Stimulated activated naive CD8-positive, alpha-beta T cell treated with anti-CD3 and anti-CD28 coated beads, Interleukin-15, Interleukin-2, amounts not matched to agents 100 U/mL and 50 U/mL, for 24 hours (primary cell): ENCODE measurements around the gene RHCG.
A peak's percentile ranks its signal among the peaks of the same experiment; 100 is the strongest.

Experiments used
- ATAC-seq: fragments of 150-1000 bp; cut with Tn5 transposase; one replicate; pipeline ENCODE4 v1.10.0; 2021
- DNase-seq: peaks from one replicate; pipeline ENCODE4 v3.0.0; 2021

The RHCG gene

DNA sequence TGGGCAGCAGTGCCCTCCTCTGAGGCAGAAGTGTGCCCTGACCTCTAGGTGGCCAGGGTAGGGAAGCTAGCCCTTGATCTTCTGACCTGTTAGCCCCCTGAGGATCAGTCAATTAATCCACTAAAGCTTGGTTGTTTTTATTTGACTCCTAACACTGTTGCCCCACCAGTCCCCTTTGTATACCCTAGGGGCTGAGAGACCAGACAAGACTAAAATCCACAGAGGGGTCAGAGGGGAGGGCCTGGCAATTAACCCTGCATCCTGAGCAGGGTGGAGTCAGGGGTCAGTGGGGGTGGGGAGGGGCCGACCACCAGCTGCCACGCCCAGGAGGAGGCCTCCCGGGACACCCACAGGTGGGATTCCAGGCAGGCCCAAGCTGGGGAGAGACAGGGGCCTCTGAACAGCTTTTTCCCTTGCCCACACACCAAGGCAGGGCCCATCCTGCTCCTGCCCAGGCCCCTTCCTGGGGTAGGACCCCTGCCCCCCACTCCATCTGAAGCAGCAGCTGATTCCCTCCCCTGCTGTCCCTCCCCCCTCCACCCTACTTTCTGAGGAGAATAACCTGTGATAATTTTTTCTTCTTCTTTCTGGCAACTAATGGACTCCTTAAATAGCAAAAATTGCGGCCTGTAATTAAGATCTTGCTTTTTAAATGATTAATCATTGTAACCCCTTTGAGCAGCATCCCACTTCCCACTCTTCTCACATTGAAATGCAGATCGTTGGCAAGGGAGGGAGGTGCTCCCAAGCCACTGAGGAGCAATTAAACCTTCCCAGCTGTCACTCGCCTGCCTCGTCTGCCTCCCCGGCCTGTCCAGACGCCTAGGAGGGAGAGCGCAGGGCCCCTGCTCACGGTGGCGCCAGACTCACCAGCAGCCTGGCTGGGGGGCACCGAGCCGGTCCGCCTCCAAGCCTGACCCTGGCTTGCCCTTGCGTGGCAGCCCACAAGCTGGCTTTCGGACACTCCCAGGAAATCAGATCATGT, 51.9 kb downstream of the RHCG start:
- ATAC-seq, result no peak
- no peak for DNase-seq

GRCh38 chr15:89443581-89443980, 52.8 kb downstream of the RHCG start:
- DNase-seq, result no peak
- no peak for ATAC-seq

DNA sequence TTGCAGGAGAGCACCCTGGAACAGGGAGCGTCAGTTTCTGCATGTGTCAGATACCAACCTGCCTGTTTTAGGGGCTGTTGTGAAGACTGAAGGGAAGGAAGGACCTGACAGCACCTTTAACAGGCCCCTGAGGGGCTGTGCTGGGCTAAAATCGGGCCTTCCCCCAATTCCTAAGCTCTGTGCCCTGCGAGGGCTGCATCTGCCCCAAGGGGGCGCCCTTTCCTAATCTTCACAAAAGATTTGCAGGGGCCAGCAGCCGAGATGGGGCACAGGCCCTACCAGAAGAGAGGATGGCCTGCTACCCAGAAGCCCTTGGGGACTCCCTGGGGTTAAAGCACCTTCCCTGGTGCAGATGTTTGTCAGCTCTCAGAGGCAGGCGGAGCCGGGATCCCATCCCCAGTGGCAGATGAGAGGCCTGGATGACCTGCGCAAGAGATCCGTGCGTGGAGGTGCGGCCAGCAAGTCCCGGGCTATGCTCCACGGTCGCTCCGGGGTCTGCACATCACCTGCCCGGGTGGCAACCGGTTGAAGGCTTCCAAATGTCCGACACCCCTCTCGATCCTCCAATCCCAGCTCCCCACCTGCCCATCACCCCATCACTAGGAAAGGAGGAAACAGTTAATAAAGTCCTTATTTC, 53.6 kb downstream of the RHCG start:
- ATAC-seq (no peak), DNase-seq (peak; percentile 76)

DNA sequence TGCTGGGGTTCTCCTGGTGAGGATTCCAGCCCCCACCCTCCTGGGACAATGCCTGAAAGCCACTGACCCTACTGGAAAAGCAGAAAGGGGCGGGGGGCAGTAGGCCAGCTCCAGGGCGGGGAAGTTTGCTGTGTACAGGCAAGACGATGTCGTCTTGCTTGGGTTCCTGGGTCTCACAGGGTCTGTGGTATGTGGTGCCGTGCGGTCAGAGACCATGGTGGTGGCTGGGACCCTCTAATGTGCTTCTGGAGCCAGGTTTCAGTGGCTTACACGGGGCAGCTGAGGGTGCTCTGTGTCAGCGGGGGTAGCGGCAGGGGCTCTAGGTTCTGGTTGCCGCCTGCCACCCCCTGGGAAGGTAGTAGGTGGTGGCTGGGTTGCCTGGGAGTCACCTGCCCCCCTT, 54.2 kb downstream of the RHCG start:
- no peak for ATAC-seq
- DNase-seq, result no peak

- peak; percentile 15 for DNase-seq
Observed at GRCh38 chr15:89441295-89441812, 55.0 kb downstream of the RHCG start.

DNA sequence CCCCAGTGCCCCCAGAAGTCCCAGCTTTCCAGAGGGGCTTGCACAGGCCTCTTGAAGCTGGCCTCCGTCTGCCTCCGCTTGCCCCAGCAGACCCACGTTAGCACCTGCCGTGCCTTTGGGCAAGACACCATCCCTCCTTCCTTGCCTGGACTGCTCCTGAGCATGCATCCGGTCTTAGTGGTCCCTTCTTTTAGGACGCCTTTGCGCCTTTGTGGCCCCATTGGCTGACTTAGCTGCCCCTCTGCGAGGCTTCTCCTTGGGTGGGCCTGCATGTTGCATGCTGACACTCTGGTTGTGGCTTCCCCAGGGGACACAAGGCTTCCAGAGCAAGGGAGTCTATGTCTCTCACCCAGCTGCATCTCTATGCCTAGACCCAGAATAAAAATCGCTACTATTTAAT, 56.6 kb downstream of the RHCG start:
- DNase-seq, result no peak
- no peak for ATAC-seq

More at GRCh38 chr15:89441295-89441812, 55.0 kb downstream of the RHCG start:
- no peak for ATAC-seq

- no peak for DNase-seq
- ATAC-seq, result no peak
Observed at GRCh38 chr15:89436560-89437311, 59.6 kb downstream of the RHCG start.

GRCh38 chr15:89435362-89435761, 61.0 kb downstream of the RHCG start:
- ATAC-seq, result no peak
- no peak for DNase-seq

DNA sequence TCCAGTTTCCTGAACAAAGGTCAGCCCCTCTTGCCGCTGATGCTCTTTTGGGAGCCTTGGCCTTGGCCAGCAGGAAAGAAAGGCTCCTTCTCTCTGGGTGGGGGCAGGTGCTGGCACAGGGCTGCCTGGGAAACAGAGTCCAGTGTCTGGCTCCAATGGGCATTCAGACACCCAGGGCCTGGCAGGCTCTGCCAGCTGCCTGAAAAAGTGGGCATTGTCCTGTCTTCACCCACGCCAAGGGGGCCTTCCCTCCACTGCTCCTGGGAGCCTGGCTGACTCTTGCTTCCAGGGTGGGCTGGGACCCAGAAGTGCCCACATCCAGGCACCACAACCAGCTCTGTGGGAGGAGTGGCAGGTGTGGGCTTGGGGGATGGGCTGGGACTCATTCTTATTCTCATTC, 62.7 kb downstream of the RHCG start:
- no peak for DNase-seq
- ATAC-seq, result no peak

- ATAC-seq (peak; percentile 91), DNase-seq (peak; percentile 96)
Observed at GRCh38 chr15:89430530-89431341, 65.6 kb downstream of the RHCG start.

GRCh38 chr15:89429986-89430385, 66.4 kb downstream of the RHCG start:
- ATAC-seq (no peak), DNase-seq (no peak)

DNA sequence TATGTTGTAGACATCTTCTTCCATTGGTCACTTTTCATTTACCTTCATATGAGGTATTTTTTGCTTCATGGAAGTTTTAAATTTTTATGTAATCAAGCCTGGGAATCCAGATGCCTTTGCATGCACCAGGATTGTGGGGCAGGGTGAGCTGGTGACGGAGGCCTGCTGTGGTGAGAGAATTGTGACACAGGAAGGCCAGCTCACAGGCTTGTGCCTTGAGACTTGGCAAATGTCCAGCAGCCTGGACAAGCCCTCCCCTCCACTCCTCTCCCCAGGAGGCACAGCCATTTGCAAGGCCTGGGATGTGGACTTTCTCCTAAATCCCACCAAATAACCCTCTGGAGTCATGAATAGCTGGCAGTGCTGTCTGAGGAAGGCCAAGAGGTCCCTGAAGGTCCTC, 67.4 kb downstream of the RHCG start:
- ATAC-seq (no peak), DNase-seq (no peak)

DNA sequence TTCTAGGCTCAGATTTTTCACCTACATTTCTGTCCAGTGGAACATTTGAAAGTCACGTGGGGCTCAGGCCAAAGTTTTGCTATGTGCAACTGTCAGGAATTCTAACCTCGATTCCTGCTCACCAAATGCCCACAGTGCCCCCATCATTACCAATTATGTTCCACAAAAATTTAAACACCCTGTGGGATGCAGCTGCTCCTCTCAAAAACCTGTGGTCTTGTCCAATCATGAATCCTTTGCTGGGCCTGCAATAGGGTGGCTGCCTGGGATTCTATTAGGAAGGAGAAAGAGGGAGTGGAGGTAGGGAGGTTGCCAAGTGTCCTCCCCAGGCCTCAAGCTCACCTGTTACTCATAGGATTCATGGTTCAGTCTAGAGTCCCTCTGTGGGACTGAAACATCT, 68.1 kb downstream of the RHCG start:
- DNase-seq (no peak), ATAC-seq (no peak)

GRCh38 chr15:89426500-89426899, 69.9 kb downstream of the RHCG start:
- ATAC-seq, result no peak
- no peak for DNase-seq

DNA sequence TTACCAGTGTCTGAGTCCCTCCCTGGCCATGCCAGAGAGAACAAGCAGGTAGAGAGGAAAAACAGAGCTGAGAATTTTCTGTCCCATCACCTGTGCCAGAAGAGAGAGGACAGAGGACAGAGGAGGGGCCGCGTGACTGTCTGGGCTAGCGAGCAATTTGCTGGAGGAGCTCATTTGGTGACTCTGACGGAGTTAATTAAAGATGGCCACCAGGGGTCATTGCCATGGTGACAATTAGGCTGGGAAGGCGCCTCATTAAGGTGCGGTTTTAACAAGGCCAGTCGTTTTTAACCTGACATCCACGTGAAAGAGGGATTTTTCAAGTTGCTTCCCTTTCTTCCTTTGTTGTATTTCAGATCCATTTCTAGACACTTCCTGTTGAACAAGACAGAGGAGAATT, 72.4 kb downstream of the RHCG start:
- ATAC-seq, result no peak
- DNase-seq, result no peak
